ENCODE data around the gene OXCT1.
A peak's percentile ranks its signal among the peaks of the same experiment; 100 is the strongest.
"Not testable (repeated sequence)": the region's sequence is repeated elsewhere in the genome, so short reads cannot be mapped to it uniquely, and the experiment has no call there.

The OXCT1 gene

GRCh38 chr5:41736641-41737040 is 133.6 kb downstream of the OXCT1 start:
- TF ChIP-seq SP7 (tag by site-specific recombination; IDR thresholded peaks at IDR 0.05): no peak
- H3K9me3 ChIP-seq (ENCODE audit: control insufficient read depth, insufficient read depth, low read depth, low read length): no peaks in the 10 kb centered on the region
- CTCF ChIA-PET: no interaction called here
- H3K27ac ChIP-seq (ENCODE audit: extremely low read depth, low read depth, low read length): no peak overlapping the region
- no peaks in the 10 kb centered on the region for H3K4me1 ChIP-seq (ENCODE audit: control insufficient read depth, insufficient read depth, low read length)
- H3K4me3 ChIP-seq (ENCODE audit: low read depth, low read length): no peak overlapping the region
- POLR2A ChIA-PET: no interaction called here
- H3K36me3 ChIP-seq (ENCODE audit: control insufficient read depth in 2 of 2, insufficient read depth in 1 of 2, low read length in 2 of 2): peaks cover 0 to 19% of the 10 kb centered on the region in 2 experiments; a peak in 2 of 3 replicates

DNA sequence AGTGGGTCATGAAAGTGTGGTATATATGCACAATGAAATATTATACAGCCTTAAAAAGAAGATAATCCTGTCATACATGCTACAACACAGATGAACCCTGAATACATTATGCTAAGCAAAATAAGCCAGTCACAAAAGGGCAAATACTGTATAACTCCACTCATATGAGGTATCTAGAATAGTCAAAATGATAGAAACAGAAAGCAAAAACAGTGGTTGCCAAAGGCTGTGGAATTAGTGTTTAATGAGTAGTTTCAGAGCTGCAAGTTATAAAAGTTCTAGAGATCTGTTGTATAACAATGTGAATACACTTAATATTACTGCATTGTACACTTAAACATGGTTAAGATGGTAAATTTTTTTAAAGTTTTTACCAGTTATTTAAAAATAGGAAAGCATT is 135.0 kb downstream of the OXCT1 start:
- no peak for TF ChIP-seq ZNF184 (tag by site-specific recombination; IDR thresholded peaks at IDR 0.05)
- POLR2A ChIA-PET: no interaction called here
- no peak overlapping the region for H3K4me3 ChIP-seq (ENCODE audit: low read depth, low read length)
- no peak overlapping the region for H3K27ac ChIP-seq (ENCODE audit: extremely low read depth, low read depth, low read length)
- no peaks in the 10 kb centered on the region for H3K9me3 ChIP-seq (ENCODE audit: control insufficient read depth, insufficient read depth, low read depth, low read length)
- H3K4me1 ChIP-seq (ENCODE audit: control insufficient read depth, insufficient read depth, low read length): no peaks in the 10 kb centered on the region
- peaks cover 0 to 19% of the 10 kb centered on the region in 2 experiments; a peak in 2 of 3 replicates for H3K36me3 ChIP-seq (ENCODE audit: control insufficient read depth in 2 of 2, insufficient read depth in 1 of 2, low read length in 2 of 2)
- CTCF ChIA-PET: interaction anchor here (1.1 kb wide), 1 partner anchor 18 kb away, joined by 3 read pairs; no protein-coding TSS in a partner anchor

DNA sequence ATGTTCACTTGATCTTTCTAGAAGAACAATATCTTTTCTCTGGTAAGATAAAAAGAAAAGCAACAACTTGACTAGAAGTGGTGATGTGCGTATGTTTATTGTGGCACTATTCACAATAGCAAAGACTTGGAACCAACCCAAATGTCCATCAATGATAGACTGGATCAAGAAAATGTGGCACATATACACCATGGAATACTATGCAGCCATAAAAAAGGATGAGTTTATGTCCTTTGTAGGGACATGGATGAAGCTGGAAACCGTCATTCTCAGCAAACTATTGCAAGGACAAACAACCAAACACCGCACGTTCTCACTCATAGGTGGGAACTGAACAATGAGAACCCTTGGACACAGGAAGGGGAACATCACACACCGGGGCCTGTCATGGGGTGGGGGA is 140.8 kb downstream of the OXCT1 start:
- H3K27ac ChIP-seq (ENCODE audit: extremely low read depth, low read depth, low read length); H3K4me3 ChIP-seq (ENCODE audit: low read depth, low read length); H3K9me3 ChIP-seq (ENCODE audit: control insufficient read depth, insufficient read depth, low read depth, low read length); POLR2A ChIA-PET; H3K36me3 ChIP-seq (ENCODE audit: control insufficient read depth in 2 of 2, insufficient read depth in 1 of 2, low read length in 2 of 2); H3K4me1 ChIP-seq (ENCODE audit: control insufficient read depth, insufficient read depth, low read length): not testable (repeated sequence)
- CTCF ChIA-PET: interaction anchor here (1.1 kb wide), 1 partner anchor 115 kb away, joined by 3 read pairs; no protein-coding TSS in a partner anchor
- TF ChIP-seq ZNF146 (tag by site-specific recombination; IDR thresholded peaks at IDR 0.05) (peak; percentile 95), ZNF580 (tag by site-specific recombination; IDR thresholded peaks at IDR 0.05) (0 out of 2 replicates have a peak, but pooled peaks have one; percentile 52)

DNA sequence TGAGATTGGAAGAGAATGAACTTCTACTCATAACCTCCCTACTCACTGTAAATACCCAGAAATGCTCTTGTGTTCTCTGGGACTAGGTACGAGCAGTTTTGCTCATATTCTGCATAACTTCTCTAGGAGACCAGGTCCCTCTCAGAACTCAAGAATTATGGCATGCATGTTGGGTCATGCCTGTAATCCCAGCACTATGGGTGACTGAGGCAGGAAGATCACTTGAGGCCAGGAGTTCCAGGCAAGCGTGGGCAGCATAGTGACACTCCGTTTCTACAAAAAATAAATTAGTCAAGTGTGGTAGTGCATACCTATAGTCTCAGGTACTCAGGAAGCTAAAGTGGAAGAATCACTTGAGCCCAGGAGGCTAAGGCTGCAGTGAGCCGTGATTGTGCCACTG is 141.9 kb downstream of the OXCT1 start:
- H3K4me3 ChIP-seq (ENCODE audit: low read depth, low read length): no peak overlapping the region
- no peak overlapping the region for H3K27ac ChIP-seq (ENCODE audit: extremely low read depth, low read depth, low read length)
- H3K9me3 ChIP-seq (ENCODE audit: control insufficient read depth, insufficient read depth, low read depth, low read length): no peaks in the 10 kb centered on the region
- POLR2A ChIA-PET: no interaction called here
- H3K4me1 ChIP-seq (ENCODE audit: control insufficient read depth, insufficient read depth, low read length): no peaks in the 10 kb centered on the region
- CTCF ChIA-PET: interaction anchor here (0.5 to 1.1 kb wide), 4 partner anchors 27 to 159 kb away, joined by 3 to 5 read pairs (median 4); no protein-coding TSS in a partner anchor
- no peaks in the 10 kb centered on the region for H3K36me3 ChIP-seq (ENCODE audit: control insufficient read depth in 2 of 2, insufficient read depth in 1 of 2, low read length in 2 of 2)
- TF ChIP-seq ZNF2 (tag by site-specific recombination; IDR thresholded peaks at IDR 0.05) (no peak), REST (tag by site-specific recombination; IDR thresholded peaks at IDR 0.05) (no peak), TCF7L2 (IDR thresholded peaks at IDR 0.05; ENCODE audit: borderline replicate concordance, low read depth, low read length) (no peak), ZNF48 (tag by site-specific recombination; IDR thresholded peaks at IDR 0.05) (no peak), ZNF138 (tag by site-specific recombination; IDR thresholded peaks at IDR 0.05; ENCODE audit: borderline replicate concordance) (no peak), ZNF654 (tag by site-specific recombination; IDR thresholded peaks at IDR 0.05; ENCODE audit: low read depth) (no peak), ZFP37 (tag by site-specific recombination; IDR thresholded peaks at IDR 0.05) (no peak), ZNF140 (tag by site-specific recombination; IDR thresholded peaks at IDR 0.05) (no peak), ZNF366 (tag by site-specific recombination; conservative IDR thresholded peaks at IDR 0.05) (no peak), ZNF530 (tag by site-specific recombination; IDR thresholded peaks at IDR 0.05; ENCODE audit: low read depth) (no peak), ZNF677 (tag by site-specific recombination; IDR thresholded peaks at IDR 0.05) (no peak), HIC1 (tag by site-specific recombination; IDR thresholded peaks at IDR 0.05) (no peak), ZNF658 (tag by site-specific recombination; IDR thresholded peaks at IDR 0.05) (no peak)
- TF ChIP-seq, protein P1, sequence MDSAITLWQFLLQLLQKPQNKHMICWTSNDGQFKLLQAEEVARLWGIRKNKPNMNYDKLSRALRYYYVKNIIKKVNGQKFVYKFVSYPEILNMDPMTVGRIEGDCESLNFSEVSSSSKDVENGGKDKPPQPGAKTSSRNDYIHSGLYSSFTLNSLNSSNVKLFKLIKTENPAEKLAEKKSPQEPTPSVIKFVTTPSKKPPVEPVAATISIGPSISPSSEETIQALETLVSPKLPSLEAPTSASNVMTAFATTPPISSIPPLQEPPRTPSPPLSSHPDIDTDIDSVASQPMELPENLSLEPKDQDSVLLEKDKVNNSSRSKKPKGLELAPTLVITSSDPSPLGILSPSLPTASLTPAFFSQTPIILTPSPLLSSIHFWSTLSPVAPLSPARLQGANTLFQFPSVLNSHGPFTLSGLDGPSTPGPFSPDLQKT (IDR thresholded peaks at IDR 0.05; ENCODE audit: borderline replicate concordance, low read depth, low read length): no peak

Measured in HEK293 (cell line).